Keratinocyte (primary cell): ENCODE data around the gene WEE2. TPM values are rescaled to one million over a fixed set of nuclear protein-coding genes. Genes with fewer than 3 reads are reported as not detected.
A peak's percentile ranks its signal among the peaks of the same experiment; 100 is the strongest.

Experiments
- DNase-seq: peaks from one replicate; pipeline ENCODE4 v3.0.0-alpha.2; 2011; ENCODE audit warnings: low read depth, missing footprints, low spot score
- FAIRE-seq: peaks from 2 replicates; lab custom pipeline; 2011; peaks lifted over from hg19 to GRCh38; lab: Jason Lieb, UNC
- H2AFZ ChIP-seq: 2 replicates; pipeline ENCODE4 v1.6.0; 2012; ENCODE audit warnings: low read length, control low read depth, inconsistent platforms; ENCODE audit not compliant: control insufficient read depth
- H3K27ac ChIP-seq: 2 replicates; pipeline ENCODE4 v1.5.1; 2011; ENCODE audit warnings: low read length; ENCODE audit not compliant: control insufficient read depth, insufficient read depth
- H3K27me3 ChIP-seq: 3 replicates; pipeline ENCODE4 v1.6.0; 2011; ENCODE audit warnings: low read length; ENCODE audit not compliant: control insufficient read depth, insufficient read depth; ENCODE audit errors: extremely low read depth
- H3K36me3 ChIP-seq, 2 experiments: 2 replicates in 1 of 2; 3 replicates in 1 of 2; pipeline ENCODE4 v1.5.1; 2011; ENCODE audit warnings: low read length in 2 of 2, mild to moderate bottlenecking in 1 of 2; ENCODE audit not compliant: control insufficient read depth in 2 of 2, insufficient read depth in 2 of 2; ENCODE audit errors: extremely low read depth in 1 of 2
- H3K4me1 ChIP-seq: 3 replicates; pipeline ENCODE4 v1.5.1; 2011; ENCODE audit warnings: low read length; ENCODE audit not compliant: control insufficient read depth, insufficient read depth; ENCODE audit errors: extremely low read depth
- H3K4me2 ChIP-seq: 3 replicates; pipeline ENCODE4 v1.6.0; 2011; ENCODE audit warnings: low read depth, low read length; ENCODE audit not compliant: control insufficient read depth, insufficient read depth; ENCODE audit errors: extremely low read depth
- H3K4me3 ChIP-seq, 3 experiments: fragments of 200-600 bp in 1 of 3; sonication (generic) in 1 of 3; 2 replicates in 2 of 3; 3 replicates in 1 of 3; pipeline ENCODE4 v1.5.1; 2011 to 2016; ENCODE audit warnings: low read length in 3 of 3, mild to moderate bottlenecking in 3 of 3, control low read depth in 2 of 3, inconsistent platforms in 1 of 3, low read depth in 1 of 3, mixed read lengths in 1 of 3, mixed run types in 1 of 3, moderate library complexity in 1 of 3; ENCODE audit not compliant: control insufficient read depth in 2 of 3, insufficient read depth in 2 of 3; ENCODE audit errors: extremely low read depth in 1 of 3
- H3K79me2 ChIP-seq: 2 replicates; pipeline ENCODE4 v1.6.0; 2012; ENCODE audit warnings: low read length; ENCODE audit not compliant: control insufficient read depth, insufficient read depth
- H3K9ac ChIP-seq: 3 replicates; pipeline ENCODE4 v1.6.0; 2011; ENCODE audit warnings: low read length; ENCODE audit not compliant: control insufficient read depth, insufficient read depth; ENCODE audit errors: extremely low read depth
- H3K9me1 ChIP-seq: 3 replicates; pipeline ENCODE4 v1.6.0; 2011; ENCODE audit warnings: low read length; ENCODE audit not compliant: control insufficient read depth, insufficient read depth; ENCODE audit errors: extremely low read depth
- H3K9me3 ChIP-seq: 2 replicates; pipeline ENCODE4 v1.5.1; 2012; ENCODE audit warnings: low read depth, low read length; ENCODE audit not compliant: control insufficient read depth
- H4K20me1 ChIP-seq: 3 replicates; pipeline ENCODE4 v1.6.0; 2011; ENCODE audit warnings: low read length; ENCODE audit not compliant: control insufficient read depth, insufficient read depth; ENCODE audit errors: extremely low read depth
- EZH2 ChIP-seq: IDR thresholded peaks from one replicate; pipeline ENCODE4 v1.6.1; 2012; ENCODE audit warnings: inconsistent platforms, mild to moderate bottlenecking, low read length, moderate library complexity
- dilution Hi-C: fragments of 300-500 bp; cut with MboI; formaldehyde crosslinking; loops from one replicate; pipeline ENCODE4 v1.7.0; 2020; ENCODE audit warnings: low sequenced_read_pairs; ENCODE audit not compliant: extremely low pct_ligation_motif_present
- polyA plus RNA-seq, 5 experiments: library from polyadenylated mRNA; depleted of rRNA in 3 of 5; stranded (reverse) in 3 of 5; stranded (forward) in 1 of 5; unstranded in 1 of 5; fragments of >200 nt; gene quantifications; 1 replicate in 1 of 5; 2 replicates in 3 of 5; 3 replicates in 1 of 5; pipeline versions ENCODE4 v1.2.1 to v1.2.3, GENCODE V29; 2011 to 2012; ENCODE audit warnings: missing spikeins in 2 of 5, low read depth in 1 of 5, low replicate concordance in 1 of 5
- TF ChIP-seq, protein P1 (sequence below), 3 experiments: IDR thresholded peaks in 1 of 3; conservative IDR thresholded peaks in 1 of 3; optimal IDR thresholded peaks in 1 of 3; 2 replicates in 2 of 3; 3 replicates in 1 of 3; pipeline versions ENCODE3 to v1.5.1; 2011; ENCODE audit warnings: low read length in 3 of 3, mild to moderate bottlenecking in 3 of 3, moderate library complexity in 2 of 3, control low read depth in 1 of 3, inconsistent platforms in 1 of 3; ENCODE audit not compliant: insufficient read depth in 2 of 3; ENCODE audit errors: extremely low read depth in 1 of 3

The WEE2 gene
- polyA plus RNA-seq, 1 donor (not counting 4 experiments of a cell fraction or from before 2014, with no cell fraction given): not detected

DNA sequence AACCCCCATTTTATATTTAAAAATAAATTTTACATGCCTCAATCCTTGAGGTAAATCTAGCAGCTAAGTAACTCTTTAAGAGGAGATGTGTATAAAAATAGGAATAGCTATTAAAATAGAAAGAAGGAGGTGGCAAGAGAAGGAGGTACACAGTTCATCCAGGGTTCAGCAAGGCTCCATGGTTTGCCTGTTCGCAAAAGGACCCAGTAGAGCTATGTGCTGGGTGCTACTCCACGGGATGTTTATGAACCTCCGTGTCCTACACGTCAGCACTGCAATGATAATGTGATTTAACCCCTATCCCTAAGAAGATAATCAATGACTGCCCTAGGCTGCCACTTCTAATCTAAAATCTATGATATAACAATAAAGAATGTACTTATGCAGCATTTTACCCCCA, 5.3 kb upstream of the WEE2 start:
- Histone ChIP-seq H3K4me3 (no peak overlapping the region), H3K27ac (no peak overlapping the region), H3K9me3 (no peaks in the 10 kb centered on the region), H3K79me2 (no peaks in the 10 kb centered on the region), H3K9ac (no peak overlapping the region), H3K9me1 (no peaks in the 10 kb centered on the region), H2AFZ (no peak overlapping the region), H3K4me1 (peaks cover 12% of the 10 kb centered on the region), H3K27me3 (no peaks in the 10 kb centered on the region), H3K36me3 (no peaks in the 10 kb centered on the region), H4K20me1 (no peaks in the 10 kb centered on the region), H3K4me2 (peak overlapping the region; percentile 91)
- FAIRE-seq (no peak), DNase-seq (no peak)
- TF ChIP-seq, protein P1, sequence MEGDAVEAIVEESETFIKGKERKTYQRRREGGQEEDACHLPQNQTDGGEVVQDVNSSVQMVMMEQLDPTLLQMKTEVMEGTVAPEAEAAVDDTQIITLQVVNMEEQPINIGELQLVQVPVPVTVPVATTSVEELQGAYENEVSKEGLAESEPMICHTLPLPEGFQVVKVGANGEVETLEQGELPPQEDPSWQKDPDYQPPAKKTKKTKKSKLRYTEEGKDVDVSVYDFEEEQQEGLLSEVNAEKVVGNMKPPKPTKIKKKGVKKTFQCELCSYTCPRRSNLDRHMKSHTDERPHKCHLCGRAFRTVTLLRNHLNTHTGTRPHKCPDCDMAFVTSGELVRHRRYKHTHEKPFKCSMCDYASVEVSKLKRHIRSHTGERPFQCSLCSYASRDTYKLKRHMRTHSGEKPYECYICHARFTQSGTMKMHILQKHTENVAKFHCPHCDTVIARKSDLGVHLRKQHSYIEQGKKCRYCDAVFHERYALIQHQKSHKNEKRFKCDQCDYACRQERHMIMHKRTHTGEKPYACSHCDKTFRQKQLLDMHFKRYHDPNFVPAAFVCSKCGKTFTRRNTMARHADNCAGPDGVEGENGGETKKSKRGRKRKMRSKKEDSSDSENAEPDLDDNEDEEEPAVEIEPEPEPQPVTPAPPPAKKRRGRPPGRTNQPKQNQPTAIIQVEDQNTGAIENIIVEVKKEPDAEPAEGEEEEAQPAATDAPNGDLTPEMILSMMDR (optimal IDR thresholded peaks at IDR 0.05 in 1 of 3, IDR thresholded peaks at IDR 0.05 in 1 of 3, conservative IDR thresholded peaks at IDR 0.05 in 1 of 3; ENCODE audit: extremely low read depth in 1 of 3, insufficient read depth in 2 of 3, low read length in 3 of 3): no peak
- no peak for TF ChIP-seq EZH2
- dilution Hi-C loops: no loop called here

DNA sequence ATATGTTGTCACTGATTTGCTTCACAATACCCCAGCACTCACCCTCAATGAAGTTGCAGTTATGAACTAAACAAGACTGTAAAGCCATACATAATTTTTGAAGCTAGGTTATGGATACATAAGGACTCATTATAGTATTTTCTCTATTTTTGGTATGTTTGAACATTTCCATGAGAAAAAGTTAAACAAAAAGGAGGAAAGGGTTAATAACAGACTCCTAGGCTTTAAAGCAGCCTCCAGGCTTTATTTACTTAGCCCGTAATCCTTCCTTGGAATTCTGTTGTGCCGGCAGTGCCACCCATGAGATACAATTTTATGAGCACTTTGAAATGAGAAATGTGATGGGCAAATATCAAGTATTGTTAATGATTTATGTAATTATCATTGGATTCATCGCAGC, 4.0 kb upstream of the WEE2 start:
- Histone ChIP-seq H3K36me3 (no peaks in the 10 kb centered on the region), H3K9me1 (no peaks in the 10 kb centered on the region), H2AFZ (no peak overlapping the region), H3K27me3 (no peaks in the 10 kb centered on the region), H3K4me3 (no peak overlapping the region), H3K4me1 (peaks cover 12% of the 10 kb centered on the region), H3K9me3 (no peaks in the 10 kb centered on the region), H3K27ac (no peak overlapping the region), H3K9ac (no peak overlapping the region), H4K20me1 (no peaks in the 10 kb centered on the region), H3K4me2 (no peak overlapping the region), H3K79me2 (no peaks in the 10 kb centered on the region)
- TF ChIP-seq EZH2: no peak
- TF ChIP-seq, protein P1 (optimal IDR thresholded peaks at IDR 0.05 in 1 of 3, IDR thresholded peaks at IDR 0.05 in 1 of 3, conservative IDR thresholded peaks at IDR 0.05 in 1 of 3; ENCODE audit: extremely low read depth in 1 of 3, insufficient read depth in 2 of 3, low read length in 3 of 3): no peak
- no peak for FAIRE-seq
- dilution Hi-C loops: no loop called here
- no peak for DNase-seq
